ENCODE data around the gene GDI1. TPM values are rescaled to one million over a fixed set of nuclear protein-coding genes. Genes with fewer than 3 reads are reported as not detected.

GDI1 gene
- polyA plus RNA-seq, 3 donors: 15.8 to 398 (median 21.3) TPM

DNA sequence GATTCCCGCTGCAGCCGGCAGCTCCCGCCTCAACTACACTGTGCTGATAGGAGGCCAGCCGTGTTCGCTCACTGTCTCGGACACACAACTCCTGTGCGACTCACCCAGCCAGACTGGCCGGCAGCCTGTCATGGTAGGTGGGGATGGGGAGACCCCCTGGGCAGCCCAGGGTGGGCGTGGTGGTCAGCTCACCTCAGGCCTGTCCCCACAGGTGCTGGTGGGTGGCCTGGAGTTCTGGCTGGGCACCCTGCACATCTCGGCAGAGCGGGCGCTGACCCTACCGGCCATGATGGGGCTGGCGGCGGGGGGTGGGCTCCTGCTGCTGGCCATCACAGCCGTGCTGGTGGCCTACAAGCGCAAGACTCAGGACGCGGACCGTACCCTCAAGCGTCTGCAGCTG is 30.6 kb downstream of the GDI1 start:
- no peak overlapping the region for H3K4me3 ChIP-seq (replicated peaks in 1 of 3; ENCODE audit: low read depth in 2 of 3, low read length in 3 of 3)
- no peak overlapping the region for H3K27ac Mint-ChIP-seq
- H2AFZ ChIP-seq (ENCODE audit: insufficient read depth, low read depth, low read length, poor library complexity, severe bottlenecking): no peak overlapping the region
- no peaks in the 10 kb centered on the region for H3K27me3 ChIP-seq (ENCODE audit: control insufficient read depth in 2 of 2, insufficient read depth in 2 of 2, low read length in 2 of 2)
- H3K4me2 ChIP-seq (replicated peaks; ENCODE audit: extremely low read depth, low read length, poor library complexity, severe bottlenecking): no peak overlapping the region
- no peaks in the 10 kb centered on the region for H3K4me1 Mint-ChIP-seq
- peaks cover 0 to 4% of the 10 kb centered on the region in 2 donors for H3K9me3 ChIP-seq (replicated peaks in 1 of 2; ENCODE audit: control insufficient read depth in 1 of 2, insufficient read depth in 1 of 2, low read length in 2 of 2)
- WGBS (ENCODE audit: insufficient coverage): 97% methylated on average over 12 of the region's 21 CpGs
- TF ChIP-seq, protein P1, sequence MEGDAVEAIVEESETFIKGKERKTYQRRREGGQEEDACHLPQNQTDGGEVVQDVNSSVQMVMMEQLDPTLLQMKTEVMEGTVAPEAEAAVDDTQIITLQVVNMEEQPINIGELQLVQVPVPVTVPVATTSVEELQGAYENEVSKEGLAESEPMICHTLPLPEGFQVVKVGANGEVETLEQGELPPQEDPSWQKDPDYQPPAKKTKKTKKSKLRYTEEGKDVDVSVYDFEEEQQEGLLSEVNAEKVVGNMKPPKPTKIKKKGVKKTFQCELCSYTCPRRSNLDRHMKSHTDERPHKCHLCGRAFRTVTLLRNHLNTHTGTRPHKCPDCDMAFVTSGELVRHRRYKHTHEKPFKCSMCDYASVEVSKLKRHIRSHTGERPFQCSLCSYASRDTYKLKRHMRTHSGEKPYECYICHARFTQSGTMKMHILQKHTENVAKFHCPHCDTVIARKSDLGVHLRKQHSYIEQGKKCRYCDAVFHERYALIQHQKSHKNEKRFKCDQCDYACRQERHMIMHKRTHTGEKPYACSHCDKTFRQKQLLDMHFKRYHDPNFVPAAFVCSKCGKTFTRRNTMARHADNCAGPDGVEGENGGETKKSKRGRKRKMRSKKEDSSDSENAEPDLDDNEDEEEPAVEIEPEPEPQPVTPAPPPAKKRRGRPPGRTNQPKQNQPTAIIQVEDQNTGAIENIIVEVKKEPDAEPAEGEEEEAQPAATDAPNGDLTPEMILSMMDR (IDR thresholded peaks at IDR 0.05): no peak
- H3K27ac ChIP-seq (ENCODE audit: low read depth in 1 of 2, low read length in 2 of 2): no peak overlapping the region
- no peak for DNase-seq
- H3K27me3 Mint-ChIP-seq (ENCODE audit: low read depth in 3 of 3): peaks cover 0 to 9% (median 2%) of the 10 kb centered on the region in 3 donors
- no peak overlapping the region for H3K4me3 Mint-ChIP-seq
- no peaks in the 10 kb centered on the region for H3K4me1 ChIP-seq (ENCODE audit: control insufficient read depth in 1 of 2, insufficient read depth in 2 of 2, low read length in 2 of 2)
- no peaks in the 10 kb centered on the region for H3K36me3 ChIP-seq (replicated peaks in 1 of 2; ENCODE audit: control insufficient read depth in 1 of 2, insufficient read depth in 2 of 2, low read length in 2 of 2)
- no peak overlapping the region for H3K9ac ChIP-seq (ENCODE audit: insufficient read depth, low read length, poor library complexity, severe bottlenecking)
- H3K9me3 Mint-ChIP-seq: peaks cover 0 to 7% (median 0%) of the 10 kb centered on the region in 7 donors
- H3K36me3 Mint-ChIP-seq: no peaks in the 10 kb centered on the region
- no peaks in the 10 kb centered on the region for H4K20me1 ChIP-seq (ENCODE audit: insufficient read depth, low read length)
- H3K79me2 ChIP-seq (ENCODE audit: insufficient read depth, low read length): no peaks in the 10 kb centered on the region
- intact Hi-C loops (cut with micrococcal nuclease): no loop called here

DNA sequence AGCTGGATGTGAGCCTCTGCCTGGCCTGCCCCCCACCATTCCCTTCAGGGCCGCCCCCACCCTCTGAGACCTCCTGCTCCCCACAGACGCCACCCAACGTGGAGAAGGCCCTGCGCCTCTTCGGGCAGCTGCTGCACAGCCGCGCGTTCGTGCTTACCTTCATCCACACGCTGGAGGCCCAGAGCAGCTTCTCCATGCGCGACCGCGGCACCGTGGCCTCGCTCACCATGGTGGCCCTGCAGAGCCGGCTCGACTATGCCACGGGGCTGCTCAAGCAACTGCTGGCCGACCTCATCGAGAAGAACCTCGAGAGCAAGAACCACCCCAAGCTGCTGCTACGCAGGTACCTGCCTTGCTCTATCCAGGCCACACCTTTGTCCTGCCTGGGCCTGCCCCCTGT is 31.3 kb downstream of the GDI1 start:
- Mint-ChIP-seq H3K27me3 (ENCODE audit: low read depth in 3 of 3) (peaks cover 0 to 6% (median 2%) of the 10 kb centered on the region in 3 donors), H3K9me3 (peaks cover 0 to 7% (median 0%) of the 10 kb centered on the region in 7 donors), H3K27ac (no peak overlapping the region), H3K4me3 (no peak overlapping the region), H3K4me1 (no peaks in the 10 kb centered on the region), H3K36me3 (no peaks in the 10 kb centered on the region)
- Histone ChIP-seq H3K79me2 (ENCODE audit: insufficient read depth, low read length) (no peaks in the 10 kb centered on the region), H3K4me1 (ENCODE audit: control insufficient read depth in 1 of 2, insufficient read depth in 2 of 2, low read length in 2 of 2) (no peaks in the 10 kb centered on the region), H3K27ac (ENCODE audit: low read depth in 1 of 2, low read length in 2 of 2) (no peak overlapping the region), H2AFZ (ENCODE audit: insufficient read depth, low read depth, low read length, poor library complexity, severe bottlenecking) (no peak overlapping the region), H3K9ac (ENCODE audit: insufficient read depth, low read length, poor library complexity, severe bottlenecking) (no peak overlapping the region), H3K4me2 (replicated peaks; ENCODE audit: extremely low read depth, low read length, poor library complexity, severe bottlenecking) (no peak overlapping the region), H3K36me3 (replicated peaks in 1 of 2; ENCODE audit: control insufficient read depth in 1 of 2, insufficient read depth in 2 of 2, low read length in 2 of 2) (no peaks in the 10 kb centered on the region), H4K20me1 (ENCODE audit: insufficient read depth, low read length) (no peaks in the 10 kb centered on the region), H3K9me3 (replicated peaks in 1 of 2; ENCODE audit: control insufficient read depth in 1 of 2, insufficient read depth in 1 of 2, low read length in 2 of 2) (peaks cover 0 to 4% of the 10 kb centered on the region in 2 donors), H3K27me3 (ENCODE audit: control insufficient read depth in 2 of 2, insufficient read depth in 2 of 2, low read length in 2 of 2) (no peaks in the 10 kb centered on the region), H3K4me3 (replicated peaks in 1 of 3; ENCODE audit: low read depth in 2 of 3, low read length in 3 of 3) (no peak overlapping the region)
- no peak for DNase-seq
- 96% methylated on average over 15 of the region's 23 CpGs for WGBS (ENCODE audit: insufficient coverage)
- TF ChIP-seq, protein P1 (IDR thresholded peaks at IDR 0.05): no peak
- intact Hi-C loops (cut with micrococcal nuclease): no loop called here
